Measurements from ENCODE around the gene TRMT112. TPM values are rescaled to one million over a fixed set of nuclear protein-coding genes. Genes with fewer than 3 reads are reported as not detected.

Gene TRMT112
- total RNA-seq, 1 donor from 2014 or later: 149 TPM

GRCh38 chr11:64305075-64305690 lies 12.2 kb downstream of the TRMT112 start, which contains the start of gene ESRRA:
Gene ESRRA (plus strand): TSS chr11:64305524. CDS start chr11:64307180, 1,656 bp downstream.
- peak within 1 kb of the TSS; percentile 94 for H3K4me3 Mint-ChIP-seq (ENCODE audit: low read depth)
- peak within 1 kb of the TSS; percentile 96 for H3K27ac Mint-ChIP-seq
- TF ChIP-seq, protein P1, sequence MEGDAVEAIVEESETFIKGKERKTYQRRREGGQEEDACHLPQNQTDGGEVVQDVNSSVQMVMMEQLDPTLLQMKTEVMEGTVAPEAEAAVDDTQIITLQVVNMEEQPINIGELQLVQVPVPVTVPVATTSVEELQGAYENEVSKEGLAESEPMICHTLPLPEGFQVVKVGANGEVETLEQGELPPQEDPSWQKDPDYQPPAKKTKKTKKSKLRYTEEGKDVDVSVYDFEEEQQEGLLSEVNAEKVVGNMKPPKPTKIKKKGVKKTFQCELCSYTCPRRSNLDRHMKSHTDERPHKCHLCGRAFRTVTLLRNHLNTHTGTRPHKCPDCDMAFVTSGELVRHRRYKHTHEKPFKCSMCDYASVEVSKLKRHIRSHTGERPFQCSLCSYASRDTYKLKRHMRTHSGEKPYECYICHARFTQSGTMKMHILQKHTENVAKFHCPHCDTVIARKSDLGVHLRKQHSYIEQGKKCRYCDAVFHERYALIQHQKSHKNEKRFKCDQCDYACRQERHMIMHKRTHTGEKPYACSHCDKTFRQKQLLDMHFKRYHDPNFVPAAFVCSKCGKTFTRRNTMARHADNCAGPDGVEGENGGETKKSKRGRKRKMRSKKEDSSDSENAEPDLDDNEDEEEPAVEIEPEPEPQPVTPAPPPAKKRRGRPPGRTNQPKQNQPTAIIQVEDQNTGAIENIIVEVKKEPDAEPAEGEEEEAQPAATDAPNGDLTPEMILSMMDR (IDR thresholded peaks at IDR 0.05; ENCODE audit: unreplicated experiment): no peak

GRCh38 chr11:64304316-64305072 lies 12.9 kb downstream of the TRMT112 start:
- Mint-ChIP-seq H3K36me3 (ENCODE audit: insufficient read depth) (no peaks in the 10 kb centered on the region), H3K4me3 (ENCODE audit: low read depth) (peak overlapping the region; percentile 79), H3K9me3 (ENCODE audit: low read depth) (no peaks in the 10 kb centered on the region), H3K4me1 (ENCODE audit: low read depth) (peaks cover 14% of the 10 kb centered on the region), H3K27ac (peak overlapping the region; percentile 95), H3K27me3 (peaks cover 25% of the 10 kb centered on the region)
- TF ChIP-seq, protein P1 (IDR thresholded peaks at IDR 0.05; ENCODE audit: unreplicated experiment): peak; percentile 85
- DNase-seq (ENCODE audit: low spot score, unreplicated experiment): peak; percentile 82

More at GRCh38 chr11:64305075-64305690, 12.2 kb downstream of the TRMT112 start, which contains the start of gene ESRRA:
- H3K4me1 Mint-ChIP-seq (ENCODE audit: low read depth): peaks cover 12% of the 10 kb centered on the region
- DNase-seq (ENCODE audit: low spot score, unreplicated experiment): peak; percentile 99
- H3K36me3 Mint-ChIP-seq (ENCODE audit: insufficient read depth): no peaks in the 10 kb centered on the region
- no peaks in the 10 kb centered on the region for H3K9me3 Mint-ChIP-seq (ENCODE audit: low read depth)
- peaks cover 18% of the 10 kb centered on the region for H3K27me3 Mint-ChIP-seq

DNA sequence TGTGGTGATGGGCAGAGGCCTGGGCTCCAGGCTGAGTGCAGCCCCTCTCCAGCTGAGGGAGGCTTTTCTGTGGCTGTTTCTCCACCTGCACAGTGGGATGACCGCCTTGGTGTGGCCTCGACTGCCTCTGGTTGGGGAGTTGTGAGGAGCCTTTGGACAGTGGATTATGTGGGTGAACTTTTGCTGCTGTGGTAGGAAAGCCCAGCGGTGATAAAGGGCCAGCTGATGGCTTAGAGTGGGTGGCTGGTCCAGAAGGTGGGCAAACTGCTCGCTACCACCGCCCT lies 13.4 kb downstream of the TRMT112 start:
- no peak for DNase-seq (ENCODE audit: low spot score, unreplicated experiment)
- H3K9me3 Mint-ChIP-seq (ENCODE audit: low read depth): no peaks in the 10 kb centered on the region
- H3K4me3 Mint-ChIP-seq (ENCODE audit: low read depth): no peak overlapping the region
- TF ChIP-seq, protein P1 (IDR thresholded peaks at IDR 0.05; ENCODE audit: unreplicated experiment): no peak
- H3K36me3 Mint-ChIP-seq (ENCODE audit: insufficient read depth): no peaks in the 10 kb centered on the region
- peaks cover 14% of the 10 kb centered on the region for H3K4me1 Mint-ChIP-seq (ENCODE audit: low read depth)
- H3K27ac Mint-ChIP-seq: no peak overlapping the region
- H3K27me3 Mint-ChIP-seq: peaks cover 30% of the 10 kb centered on the region

GRCh38 chr11:64303109-64304031 lies 14.0 kb downstream of the TRMT112 start:
- no peak for DNase-seq (ENCODE audit: low spot score, unreplicated experiment)
- Mint-ChIP-seq H3K9me3 (ENCODE audit: low read depth) (no peaks in the 10 kb centered on the region), H3K36me3 (ENCODE audit: insufficient read depth) (no peaks in the 10 kb centered on the region), H3K27me3 (peaks cover 36% of the 10 kb centered on the region), H3K27ac (no peak overlapping the region), H3K4me1 (ENCODE audit: low read depth) (peaks cover 14% of the 10 kb centered on the region), H3K4me3 (ENCODE audit: low read depth) (no peak overlapping the region)
- TF ChIP-seq, protein P1 (IDR thresholded peaks at IDR 0.05; ENCODE audit: unreplicated experiment): no peak

All from progenitor cell of endocrine pancreas (in vitro differentiated cells).